Measurements from ENCODE around the gene TMLHE.
"Not testable (repeated sequence)": the region's sequence is repeated elsewhere in the genome, so short reads cannot be mapped to it uniquely, and the experiment has no call there.

TMLHE gene

DNA sequence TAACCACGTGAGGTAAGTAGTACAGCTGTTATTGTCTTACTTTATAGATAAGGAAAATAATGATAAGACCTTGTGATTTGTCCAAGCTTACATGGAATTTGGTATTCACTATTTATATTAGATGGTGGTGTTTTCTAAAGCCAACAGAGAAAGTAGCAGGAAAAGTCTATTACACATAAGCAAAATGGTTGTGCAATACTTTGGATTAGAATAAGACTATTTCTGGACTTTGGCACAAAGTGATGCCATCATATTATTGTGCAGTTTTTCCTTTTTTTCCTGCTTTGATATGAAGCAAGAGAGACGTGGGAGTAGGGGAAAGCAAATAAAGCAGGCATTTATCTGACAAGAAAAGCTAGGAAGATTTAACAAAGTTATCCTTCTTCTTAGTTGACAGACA lies 117.6 kb downstream of the TMLHE start:
- not testable (repeated sequence) for DNase-seq (ENCODE audit: low spot score)

DNA sequence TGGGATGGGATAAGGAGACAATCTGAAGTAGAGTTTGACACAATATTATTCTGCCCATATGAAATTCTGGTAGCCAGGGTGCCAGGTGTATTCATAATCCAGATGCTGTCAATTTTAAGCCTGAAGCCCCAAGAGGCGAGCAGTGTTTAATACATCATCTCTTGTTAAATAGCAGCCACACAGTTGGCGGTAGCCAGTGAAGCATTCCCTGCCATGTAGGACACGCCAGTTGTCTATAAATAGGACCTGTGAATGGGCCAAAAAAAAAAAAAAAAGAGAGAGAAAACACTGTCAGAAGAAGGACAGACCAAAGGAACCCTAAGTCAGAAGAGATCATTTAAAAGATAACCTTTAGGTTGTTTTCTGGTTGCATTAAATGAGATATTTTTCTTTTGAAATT lies 121.3 kb downstream of the TMLHE start:
- DNase-seq (ENCODE audit: low spot score), result not testable (repeated sequence)

DNA sequence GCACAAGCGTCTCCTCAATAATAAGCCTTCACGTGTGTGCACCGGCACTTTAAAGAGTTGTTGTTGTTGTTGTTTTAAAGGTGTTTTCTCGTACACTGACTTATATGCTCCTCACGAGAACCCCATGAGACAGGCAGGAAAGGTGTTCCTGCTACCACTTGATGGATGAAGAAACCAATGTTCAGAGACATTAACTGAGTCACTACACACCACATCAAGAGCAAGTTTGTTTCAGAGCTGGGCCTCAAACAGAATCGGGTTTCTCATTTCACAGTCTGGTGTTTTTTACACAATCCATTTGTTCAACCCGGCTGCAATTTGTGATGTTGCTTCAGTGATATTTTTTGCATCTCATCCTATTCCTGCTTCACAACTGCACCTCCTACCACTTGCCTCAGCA lies 135.6 kb downstream of the TMLHE start:
- DNase-seq (ENCODE audit: low spot score), result not testable (repeated sequence)

DNA sequence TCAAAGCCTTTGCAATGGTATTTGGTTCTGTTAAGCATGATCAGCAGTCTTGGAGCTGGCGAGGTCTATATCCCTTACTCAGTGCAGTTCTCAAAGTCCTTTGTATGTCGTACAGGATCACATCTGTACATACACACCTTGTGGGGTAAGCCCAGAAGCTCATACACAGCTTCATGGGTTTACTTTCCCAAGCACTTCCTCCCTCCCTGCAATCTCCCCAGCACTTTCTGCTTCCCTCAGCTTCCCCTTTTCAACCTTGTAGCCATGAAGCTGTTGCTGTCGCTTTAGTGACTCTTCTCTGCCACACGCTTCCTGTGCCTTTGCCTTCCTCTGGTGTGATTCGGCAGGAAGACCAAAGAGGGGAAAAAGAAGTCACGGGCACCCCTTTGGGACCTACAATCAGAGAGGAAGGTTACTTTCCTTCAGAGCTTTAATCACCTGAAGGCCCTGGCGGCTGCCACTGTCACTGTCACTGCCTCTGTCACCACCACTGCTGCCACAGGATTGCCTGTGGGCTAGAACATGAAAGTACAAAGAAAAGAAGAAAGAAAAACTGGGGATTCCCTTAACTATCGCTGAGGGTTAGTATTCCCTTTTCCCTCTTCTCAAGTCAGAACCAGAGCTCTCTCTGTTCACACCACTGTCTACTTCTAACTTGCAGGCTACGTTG lies 146.3 kb downstream of the TMLHE start:
- DNase-seq (ENCODE audit: low spot score), result not testable (repeated sequence)

DNA sequence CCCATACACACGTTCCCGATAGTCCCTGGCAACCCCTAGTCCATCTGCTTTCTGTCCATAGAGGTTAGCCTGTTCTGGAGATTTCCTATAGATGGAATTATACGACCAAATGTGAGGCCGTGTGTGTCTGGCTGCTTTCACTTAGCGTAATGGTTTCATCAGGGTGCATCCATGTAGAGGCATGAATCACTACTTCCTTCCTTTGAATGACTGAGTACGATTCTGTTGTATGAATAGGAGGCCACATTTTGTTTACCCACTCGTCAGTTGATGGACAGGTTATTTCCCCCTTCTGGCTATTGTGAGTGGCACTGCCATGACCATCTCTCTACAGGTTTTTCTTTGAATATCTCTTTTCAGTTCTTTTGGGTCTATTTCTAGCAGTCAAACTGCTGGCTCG lies 152.3 kb downstream of the TMLHE start:
- not testable (repeated sequence) for DNase-seq (ENCODE audit: low spot score)

DNA sequence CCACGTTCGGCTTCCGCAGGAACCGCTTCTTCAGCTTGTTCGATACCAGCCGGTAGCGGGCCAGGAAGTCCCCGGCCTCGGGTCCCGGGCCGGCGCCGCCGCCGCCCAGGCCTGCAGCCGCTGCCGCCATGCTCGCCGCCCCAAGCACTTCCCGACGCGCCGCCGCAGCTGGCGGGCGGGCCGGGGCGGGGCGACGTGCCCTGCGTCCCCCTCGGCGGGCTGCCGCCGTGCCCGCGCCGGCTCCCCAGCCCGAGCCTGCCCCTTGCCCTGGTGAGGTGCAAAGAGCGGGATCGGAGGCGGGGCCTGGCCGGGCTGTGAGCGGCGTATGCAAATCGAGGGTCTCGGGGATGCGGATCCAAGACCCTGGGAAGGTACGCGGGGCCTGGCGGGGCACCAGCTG lies 154.3 kb downstream of the TMLHE start, which contains the start of gene F8A3:
Gene F8A3 (minus strand): TSS at position 150 of the 400 bp plus-strand sequence. CDS start 20 bp downstream, at position 130.
- not testable (repeated sequence) for DNase-seq (ENCODE audit: low spot score)

DNA sequence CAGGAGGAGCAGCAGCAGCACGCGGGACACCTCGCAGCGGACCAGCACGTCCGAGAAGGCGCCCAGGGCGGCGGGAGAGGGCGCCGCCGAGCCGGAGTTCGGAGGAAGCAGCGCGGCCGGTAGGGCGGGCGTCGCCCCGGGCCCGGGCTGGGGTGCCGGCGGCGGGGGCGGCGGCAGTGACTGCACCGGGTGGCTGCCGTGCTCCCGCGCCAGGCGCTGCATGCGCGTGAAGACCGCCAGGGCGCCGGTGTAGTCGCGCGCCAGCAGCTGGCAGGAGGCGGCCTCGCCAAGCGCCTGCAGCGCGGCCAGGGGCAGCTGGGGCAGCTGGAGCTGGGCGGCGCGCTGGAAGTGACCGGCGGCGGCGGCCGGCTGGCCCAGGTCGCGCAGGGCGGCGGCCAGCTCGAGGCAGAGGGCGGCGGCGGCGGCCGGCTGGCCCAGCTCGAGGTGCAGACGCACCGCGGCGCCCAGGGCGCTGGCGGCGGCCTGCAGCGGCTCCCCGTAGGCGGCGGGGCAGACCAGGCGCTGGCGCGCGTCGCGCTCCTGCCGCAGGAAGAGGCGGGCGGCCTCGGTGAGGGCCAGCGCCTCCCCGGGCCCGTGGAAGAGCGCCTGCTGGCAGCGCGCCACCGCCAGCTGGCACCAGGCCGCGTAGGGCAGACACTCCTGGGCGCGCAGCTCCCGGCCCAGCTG lies 154.8 kb downstream of the TMLHE start:
- DNase-seq (ENCODE audit: low spot score), result not testable (repeated sequence)

DNA sequence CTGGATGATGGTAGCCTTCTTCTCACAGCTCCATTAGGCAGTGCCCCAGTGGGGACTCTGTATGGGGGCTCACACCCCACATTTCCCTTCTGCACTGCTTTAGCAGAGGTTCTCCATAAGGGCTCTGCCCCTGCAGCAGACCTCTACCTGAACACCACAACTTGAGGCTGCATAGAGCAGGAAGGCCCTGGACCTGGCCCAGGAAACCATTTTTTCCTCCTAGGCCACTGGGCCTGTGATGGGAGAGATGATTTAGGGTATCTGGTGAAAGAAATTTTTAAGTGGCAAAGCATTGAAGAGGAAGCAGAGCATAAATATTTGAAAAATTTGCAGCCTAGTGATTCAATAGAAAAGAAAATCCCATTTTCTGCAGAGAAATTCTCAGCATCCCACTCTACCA lies 171.7 kb downstream of the TMLHE start:
- DNase-seq (ENCODE audit: low spot score), result no peak

All from AG08396 (cell line).